GM12872 (cell line): ENCODE results near the gene SBF2.

Source experiments
- TF ChIP-seq, protein P1 (sequence below): IDR thresholded peaks from 3 replicates; pipeline ENCODE4 v1.5.1; 2011; ENCODE audit warnings: low read depth, mild to moderate bottlenecking, low read length, moderate library complexity; ENCODE audit not compliant: insufficient read depth

SBF2 gene

DNA sequence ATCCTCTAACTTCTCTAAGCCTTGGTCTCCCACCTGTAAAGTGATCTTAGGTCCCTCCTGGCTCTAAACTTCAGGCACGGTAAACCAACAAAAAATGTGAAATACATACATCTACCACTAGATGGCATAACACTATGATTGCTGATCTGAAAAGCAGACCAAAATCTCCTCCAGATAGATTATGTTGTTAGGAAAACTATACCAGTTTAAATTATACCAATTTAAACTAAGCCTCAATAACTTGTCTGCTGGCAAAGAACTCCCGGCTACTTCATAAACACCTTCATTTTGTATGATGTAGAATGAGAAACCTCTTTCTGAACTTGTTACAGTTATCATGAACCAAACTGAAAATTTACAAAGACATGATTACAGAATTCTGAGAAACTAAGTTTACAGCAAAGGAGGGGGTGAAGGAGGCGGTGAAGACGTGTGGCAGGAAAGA lies 85.9 kb downstream of the SBF2 start:
- TF ChIP-seq, protein P1, sequence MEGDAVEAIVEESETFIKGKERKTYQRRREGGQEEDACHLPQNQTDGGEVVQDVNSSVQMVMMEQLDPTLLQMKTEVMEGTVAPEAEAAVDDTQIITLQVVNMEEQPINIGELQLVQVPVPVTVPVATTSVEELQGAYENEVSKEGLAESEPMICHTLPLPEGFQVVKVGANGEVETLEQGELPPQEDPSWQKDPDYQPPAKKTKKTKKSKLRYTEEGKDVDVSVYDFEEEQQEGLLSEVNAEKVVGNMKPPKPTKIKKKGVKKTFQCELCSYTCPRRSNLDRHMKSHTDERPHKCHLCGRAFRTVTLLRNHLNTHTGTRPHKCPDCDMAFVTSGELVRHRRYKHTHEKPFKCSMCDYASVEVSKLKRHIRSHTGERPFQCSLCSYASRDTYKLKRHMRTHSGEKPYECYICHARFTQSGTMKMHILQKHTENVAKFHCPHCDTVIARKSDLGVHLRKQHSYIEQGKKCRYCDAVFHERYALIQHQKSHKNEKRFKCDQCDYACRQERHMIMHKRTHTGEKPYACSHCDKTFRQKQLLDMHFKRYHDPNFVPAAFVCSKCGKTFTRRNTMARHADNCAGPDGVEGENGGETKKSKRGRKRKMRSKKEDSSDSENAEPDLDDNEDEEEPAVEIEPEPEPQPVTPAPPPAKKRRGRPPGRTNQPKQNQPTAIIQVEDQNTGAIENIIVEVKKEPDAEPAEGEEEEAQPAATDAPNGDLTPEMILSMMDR, result peak; percentile 57

DNA sequence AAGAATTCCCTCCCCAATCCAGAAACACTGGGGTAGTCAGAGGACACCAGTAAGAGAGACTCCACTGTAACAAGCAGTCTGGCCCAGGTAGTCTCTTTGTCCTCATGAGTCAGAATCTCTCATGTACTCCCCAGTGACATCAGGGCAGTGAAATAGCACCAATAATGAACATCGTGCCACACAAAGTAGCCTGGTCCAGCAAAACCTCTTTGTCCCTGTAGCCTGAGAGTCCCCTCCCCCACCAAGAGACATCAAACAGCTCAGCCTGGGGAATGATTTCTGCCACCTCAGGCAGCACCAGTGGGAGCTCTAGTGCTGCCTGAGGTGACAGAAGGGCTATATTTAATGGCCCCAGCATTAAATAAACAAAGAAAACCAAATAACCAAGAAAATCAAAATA lies 88.1 kb downstream of the SBF2 start:
- TF ChIP-seq, protein P1, result no peak

DNA sequence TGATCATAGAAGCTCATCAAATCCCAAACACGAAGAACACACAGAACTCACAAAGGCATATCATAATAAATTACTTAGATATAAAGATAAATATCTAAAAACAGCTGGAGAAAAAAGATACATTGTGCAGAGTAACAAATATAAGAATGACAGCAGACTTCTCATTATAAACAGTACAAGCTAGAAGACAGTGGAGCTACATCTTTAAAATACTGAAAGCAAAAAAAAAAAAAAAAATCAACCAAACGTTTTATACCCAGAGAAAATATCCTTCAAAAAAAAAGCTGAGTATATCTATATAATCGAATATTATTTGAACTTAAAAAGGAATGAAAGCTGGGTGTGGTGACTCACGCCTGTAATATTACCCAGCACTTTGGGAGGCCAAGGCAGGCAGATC lies 90.0 kb downstream of the SBF2 start:
- TF ChIP-seq, protein P1, result no peak

DNA sequence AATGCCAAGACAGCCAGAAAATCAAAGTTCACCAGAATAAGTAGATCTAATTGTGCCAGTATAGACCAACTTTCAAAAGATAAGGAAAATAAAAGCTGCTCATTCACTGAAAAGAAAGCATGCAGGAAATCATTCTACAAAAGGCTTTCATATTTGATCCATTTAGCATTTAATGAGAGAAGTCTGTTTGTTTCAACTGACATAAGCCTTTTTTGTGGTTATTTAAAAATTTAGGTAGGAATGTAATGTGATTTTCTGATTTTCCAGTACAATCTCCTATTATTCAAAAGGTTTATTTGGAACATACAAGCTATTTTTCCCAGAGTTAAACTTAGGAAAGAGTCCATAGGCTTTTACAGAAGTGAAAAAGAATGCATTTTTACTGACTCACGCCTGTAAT lies 92.7 kb downstream of the SBF2 start:
- TF ChIP-seq, protein P1, result no peak

DNA sequence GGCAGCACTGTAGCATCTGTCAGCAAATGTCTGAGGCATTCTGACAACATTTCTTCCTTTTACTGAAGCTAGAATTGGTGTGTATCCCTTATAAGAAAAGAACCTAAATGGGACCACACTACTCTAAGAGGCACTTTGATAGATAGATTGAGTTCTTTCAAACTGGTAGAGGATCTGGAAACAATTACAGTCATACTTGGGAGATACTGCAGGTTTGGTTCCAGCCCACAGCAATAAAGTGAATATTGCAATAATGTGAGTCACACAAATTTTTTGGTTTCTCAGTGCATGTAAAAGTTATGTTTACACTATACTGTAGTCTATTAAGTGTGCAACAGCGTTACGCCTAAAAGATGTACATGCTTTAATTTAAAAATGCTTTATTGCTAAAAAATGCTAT lies 96.9 kb downstream of the SBF2 start:
- TF ChIP-seq, protein P1, result no peak

DNA sequence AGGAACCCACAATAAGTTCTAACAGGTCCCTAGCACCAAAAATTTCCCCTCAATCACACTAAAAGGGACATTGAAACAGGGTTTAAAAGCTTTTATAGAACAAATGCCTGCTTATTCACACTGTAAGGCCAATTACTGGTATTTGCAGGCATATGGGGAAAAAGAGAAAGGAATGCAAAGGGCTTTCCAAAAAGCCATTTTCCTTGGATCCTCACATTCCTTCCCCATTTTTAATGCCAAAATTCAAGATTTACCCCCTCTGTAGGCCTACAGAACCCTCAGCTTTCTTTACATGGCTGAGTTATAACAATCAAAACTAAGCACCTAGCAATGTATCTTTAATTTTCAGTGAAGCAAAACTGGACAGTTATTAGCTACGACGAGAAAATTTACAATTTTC lies 102.0 kb downstream of the SBF2 start:
- TF ChIP-seq, protein P1, result no peak

DNA sequence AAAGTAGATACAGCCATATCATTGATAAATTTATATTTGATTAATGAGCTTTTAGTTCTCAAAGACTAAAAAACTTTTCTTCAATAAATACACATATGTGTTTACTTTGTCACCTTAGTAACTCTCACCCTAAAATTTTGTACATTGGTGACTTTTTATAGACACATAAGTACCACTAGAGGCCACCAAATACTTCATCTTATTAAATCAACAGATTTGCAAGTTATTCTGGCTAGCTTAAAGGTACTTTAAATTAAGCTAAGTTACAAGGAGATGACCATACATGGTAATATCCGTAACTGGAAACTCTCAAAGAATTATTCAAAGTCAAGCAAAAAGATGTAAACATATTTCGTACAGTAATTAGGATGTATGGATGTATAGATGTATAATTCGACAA lies 112.2 kb downstream of the SBF2 start:
- TF ChIP-seq, protein P1, result no peak

DNA sequence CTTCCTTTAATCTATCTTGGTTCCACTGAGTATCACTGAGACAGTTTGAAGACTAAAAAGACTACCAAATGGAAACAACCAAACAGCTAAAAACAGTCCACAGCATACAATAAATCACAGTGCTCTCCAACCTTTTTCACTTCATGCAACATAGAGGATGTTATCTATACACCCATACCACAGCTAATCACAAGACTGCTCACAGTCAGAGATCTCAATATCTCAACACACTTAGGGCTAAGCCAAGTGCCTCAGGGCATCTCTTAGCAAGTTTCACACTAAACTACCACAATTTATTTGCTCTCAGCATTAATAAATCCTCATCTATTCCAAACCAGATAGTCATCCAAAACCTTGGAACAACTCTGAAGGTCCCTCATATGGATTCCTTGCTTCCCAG lies 129.4 kb downstream of the SBF2 start:
- TF ChIP-seq, protein P1, result no peak
